Measurements from ENCODE around the gene TRIM31. TPM values are rescaled to one million over a fixed set of nuclear protein-coding genes. Genes with fewer than 3 reads are reported as not detected.

TRIM31 gene
- total RNA-seq, 1 donor from 2014 or later, result not detected

- peaks cover 44% of the 10 kb centered on the region for H3K4me1 Mint-ChIP-seq (ENCODE audit: unreplicated experiment)
- DNase-seq (ENCODE audit: low spot score), result no peak
- H3K27ac Mint-ChIP-seq (ENCODE audit: unreplicated experiment), result no peak overlapping the region
- no peaks in the 10 kb centered on the region for H3K9me3 Mint-ChIP-seq (ENCODE audit: unreplicated experiment)
- H3K4me3 Mint-ChIP-seq (ENCODE audit: unreplicated experiment), result no peak overlapping the region
- no peak for TF ChIP-seq CTCF (IDR thresholded peaks at IDR 0.05; ENCODE audit: unreplicated experiment)
- peaks cover 5% of the 10 kb centered on the region for H3K36me3 Mint-ChIP-seq (ENCODE audit: low read depth, unreplicated experiment)
- peaks cover 10% of the 10 kb centered on the region for H3K27me3 Mint-ChIP-seq (ENCODE audit: unreplicated experiment)
These were observed 19.9 kb downstream of the TRIM31 start for GRCh38 chr6:30092852-30093543.

GRCh38 chr6:30091577-30092381, 21.1 kb downstream of the TRIM31 start:
- peaks cover 5% of the 10 kb centered on the region for H3K36me3 Mint-ChIP-seq (ENCODE audit: low read depth, unreplicated experiment)
- H3K4me1 Mint-ChIP-seq (ENCODE audit: unreplicated experiment), result peaks cover 35% of the 10 kb centered on the region
- peaks cover 7% of the 10 kb centered on the region for H3K27me3 Mint-ChIP-seq (ENCODE audit: unreplicated experiment)
- H3K9me3 Mint-ChIP-seq (ENCODE audit: unreplicated experiment), result no peaks in the 10 kb centered on the region
- no peak for TF ChIP-seq CTCF (IDR thresholded peaks at IDR 0.05; ENCODE audit: unreplicated experiment)
- H3K4me3 Mint-ChIP-seq (ENCODE audit: unreplicated experiment), result no peak overlapping the region
- no peak overlapping the region for H3K27ac Mint-ChIP-seq (ENCODE audit: unreplicated experiment)
- no peak for DNase-seq (ENCODE audit: low spot score)

- H3K4me1 Mint-ChIP-seq (ENCODE audit: unreplicated experiment), result peaks cover 15% of the 10 kb centered on the region
- no peak overlapping the region for H3K27ac Mint-ChIP-seq (ENCODE audit: unreplicated experiment)
- no peaks in the 10 kb centered on the region for H3K9me3 Mint-ChIP-seq (ENCODE audit: unreplicated experiment)
- no peak for DNase-seq (ENCODE audit: low spot score)
- H3K36me3 Mint-ChIP-seq (ENCODE audit: low read depth, unreplicated experiment), result peaks cover 5% of the 10 kb centered on the region
- H3K4me3 Mint-ChIP-seq (ENCODE audit: unreplicated experiment), result no peak overlapping the region
- H3K27me3 Mint-ChIP-seq (ENCODE audit: unreplicated experiment), result peaks cover 4% of the 10 kb centered on the region
- TF ChIP-seq CTCF (IDR thresholded peaks at IDR 0.05; ENCODE audit: unreplicated experiment), result no peak
These were observed 25.0 kb downstream of the TRIM31 start for GRCh38 chr6:30087876-30088275.

GRCh38 chr6:30077218-30077617, 35.7 kb downstream of the TRIM31 start:
- peaks cover 29% of the 10 kb centered on the region for H3K27me3 Mint-ChIP-seq (ENCODE audit: unreplicated experiment)
- DNase-seq (ENCODE audit: low spot score), result no peak
- H3K27ac Mint-ChIP-seq (ENCODE audit: unreplicated experiment), result no peak overlapping the region
- peaks cover 24% of the 10 kb centered on the region for H3K4me1 Mint-ChIP-seq (ENCODE audit: unreplicated experiment)
- no peak overlapping the region for H3K4me3 Mint-ChIP-seq (ENCODE audit: unreplicated experiment)
- no peak for TF ChIP-seq CTCF (IDR thresholded peaks at IDR 0.05; ENCODE audit: unreplicated experiment)
- peaks cover 6% of the 10 kb centered on the region for H3K36me3 Mint-ChIP-seq (ENCODE audit: low read depth, unreplicated experiment)
- H3K9me3 Mint-ChIP-seq (ENCODE audit: unreplicated experiment), result no peaks in the 10 kb centered on the region

Measured in endothelial cell (in vitro differentiated cells).